Fibroblast of pulmonary artery (primary cell): ENCODE results near the gene WDR19.
"Not testable (repeated sequence)": the region's sequence is repeated elsewhere in the genome, so short reads cannot be mapped to it uniquely, and the experiment has no call there.

ENCODE experiments used
- DNase-seq: peaks from one replicate; pipeline ENCODE4 v3.0.0-alpha.2; 2010; ENCODE audit warnings: low read depth
- H3K4me3 ChIP-seq: replicated peaks from 2 replicates; pipeline ENCODE4 v1.5.1; 2011; ENCODE audit warnings: low read depth, mild to moderate bottlenecking, control low read depth, low read length, moderate library complexity
- TF ChIP-seq, protein P1 (sequence below): IDR thresholded peaks from 2 replicates; pipeline ENCODE4 v1.5.1; 2011; ENCODE audit warnings: mild to moderate bottlenecking, control low read depth, low read length, inconsistent platforms; ENCODE audit errors: missing control alignments

The WDR19 gene

DNA sequence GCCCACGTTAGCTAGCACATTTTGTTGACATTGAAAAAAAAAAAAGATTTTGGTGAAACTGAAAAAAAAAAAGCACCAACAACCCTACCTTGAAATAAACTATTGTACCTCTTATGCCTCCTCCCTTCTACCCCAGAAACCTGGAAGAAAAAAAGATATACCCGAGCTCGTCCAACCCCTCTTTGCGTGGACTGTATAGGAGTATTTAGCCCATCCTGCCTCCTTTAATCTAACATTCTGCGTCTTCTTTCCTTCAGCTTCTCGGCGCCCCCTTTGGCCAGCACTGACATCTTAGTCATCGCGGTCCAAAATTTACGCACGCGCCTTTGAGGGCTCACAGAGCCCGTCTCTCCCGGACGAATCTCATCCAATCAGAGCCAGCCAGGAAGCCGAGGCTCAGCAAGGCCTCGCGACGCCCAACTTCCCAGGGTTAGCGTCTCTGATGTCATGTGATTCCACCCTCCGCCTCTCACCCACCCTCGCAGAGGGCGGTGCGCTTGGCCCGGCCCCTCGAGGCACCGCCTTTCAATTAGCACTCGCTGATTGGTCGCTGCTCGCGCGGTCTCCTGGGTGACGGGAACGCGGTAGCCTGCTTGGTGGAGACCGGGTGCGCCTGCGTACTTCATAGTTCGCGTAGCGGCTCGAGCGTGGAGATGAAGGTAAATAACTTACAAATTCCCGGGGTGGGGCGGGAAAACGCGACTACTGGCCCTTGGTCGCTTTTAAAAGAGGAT, at the start of gene WDR19:
WDR19 (plus strand) TSS at position 625 of the 734 bp plus-strand sequence; CDS start at position 654, 29 bp downstream.
- H3K4me3 ChIP-seq: peak within 1 kb of the TSS; percentile 84
- peak; percentile 100 for DNase-seq
- TF ChIP-seq, protein P1, sequence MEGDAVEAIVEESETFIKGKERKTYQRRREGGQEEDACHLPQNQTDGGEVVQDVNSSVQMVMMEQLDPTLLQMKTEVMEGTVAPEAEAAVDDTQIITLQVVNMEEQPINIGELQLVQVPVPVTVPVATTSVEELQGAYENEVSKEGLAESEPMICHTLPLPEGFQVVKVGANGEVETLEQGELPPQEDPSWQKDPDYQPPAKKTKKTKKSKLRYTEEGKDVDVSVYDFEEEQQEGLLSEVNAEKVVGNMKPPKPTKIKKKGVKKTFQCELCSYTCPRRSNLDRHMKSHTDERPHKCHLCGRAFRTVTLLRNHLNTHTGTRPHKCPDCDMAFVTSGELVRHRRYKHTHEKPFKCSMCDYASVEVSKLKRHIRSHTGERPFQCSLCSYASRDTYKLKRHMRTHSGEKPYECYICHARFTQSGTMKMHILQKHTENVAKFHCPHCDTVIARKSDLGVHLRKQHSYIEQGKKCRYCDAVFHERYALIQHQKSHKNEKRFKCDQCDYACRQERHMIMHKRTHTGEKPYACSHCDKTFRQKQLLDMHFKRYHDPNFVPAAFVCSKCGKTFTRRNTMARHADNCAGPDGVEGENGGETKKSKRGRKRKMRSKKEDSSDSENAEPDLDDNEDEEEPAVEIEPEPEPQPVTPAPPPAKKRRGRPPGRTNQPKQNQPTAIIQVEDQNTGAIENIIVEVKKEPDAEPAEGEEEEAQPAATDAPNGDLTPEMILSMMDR: peak; percentile 51

GRCh38 chr4:39133623-39134022, 48.7 kb upstream of the WDR19 start:
- H3K4me3 ChIP-seq: no peak overlapping the region
- no peak for DNase-seq
- TF ChIP-seq, protein P1: no peak

GRCh38 chr4:39134683-39135306, 47.5 kb upstream of the WDR19 start:
- H3K4me3 ChIP-seq: no peak overlapping the region
- TF ChIP-seq, protein P1: no peak
- no peak for DNase-seq

- not testable (repeated sequence) for H3K4me3 ChIP-seq, DNase-seq
Observed at GRCh38 chr4:39138227-39138626, 44.1 kb upstream of the WDR19 start.

GRCh38 chr4:39146211-39146610, 36.1 kb upstream of the WDR19 start:
- H3K4me3 ChIP-seq: no peak overlapping the region
- DNase-seq: no peak
- TF ChIP-seq, protein P1: no peak

- TF ChIP-seq, protein P1: no peak
- no peak overlapping the region for H3K4me3 ChIP-seq
- DNase-seq: no peak
Observed at GRCh38 chr4:39154009-39154408, 28.3 kb upstream of the WDR19 start.

DNA sequence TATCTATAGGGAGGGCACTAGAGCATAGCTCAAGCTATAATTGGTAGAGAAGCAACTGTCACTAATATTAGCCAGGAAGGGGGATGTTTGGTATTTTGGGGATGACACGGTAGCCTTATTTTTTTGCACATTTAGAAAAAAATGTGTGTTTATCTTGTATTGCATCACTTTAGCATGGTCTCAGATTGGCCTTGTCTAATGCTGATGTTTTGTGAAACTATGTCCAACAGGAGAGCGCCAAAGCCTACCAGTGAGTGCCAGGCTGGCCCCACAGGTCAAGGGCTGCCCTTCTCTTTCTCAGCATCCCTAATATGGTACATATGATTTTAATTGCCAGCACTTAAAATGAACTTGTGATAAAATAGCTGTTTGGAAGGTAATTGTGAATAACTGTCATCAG, 24.8 kb upstream of the WDR19 start:
- TF ChIP-seq, protein P1: no peak

More for the DNA sequence above, 24.8 kb upstream of the WDR19 start:
- DNase-seq: no peak
- H3K4me3 ChIP-seq: no peak overlapping the region
